ENCODE measurements around the gene LAPTM5.

GRCh38 chr1:30783256-30783915 is 25.8 kb upstream of the LAPTM5 start:
- TF ChIP-seq CTCF (IDR thresholded peaks at IDR 0.05) (no peak), POLR2A (IDR thresholded peaks at IDR 0.05) (no peak), EP300 (IDR thresholded peaks at IDR 0.05) (no peak)
